Right ventricle myocardium superior (tissue), 1 donor: Measurements from ENCODE around the gene SLC17A7. TPM values are rescaled to one million over a fixed set of nuclear protein-coding genes. Genes with fewer than 3 reads are reported as not detected.
"Not testable (repeated sequence)": the region's sequence is repeated elsewhere in the genome, so short reads cannot be mapped to it uniquely, and the experiment has no call there.

Experiments
- ATAC-seq: fragments of 200-7000 bp; cut with Tn5 transposase; one replicate; pipeline ENCODE4 v1.9.1; 2020; ENCODE audit warnings: mild to moderate bottlenecking; ENCODE audit not compliant: poor library complexity
- DNase-seq: peaks from one replicate; pipeline ENCODE4 v3.0.0-alpha.2; 2020
- intact Hi-C: fragments of 100-400 bp; cut with DNase I; formaldehyde crosslinking; loops from one replicate; pipeline ENCODE4 v1.11.2; 2022
- total RNA-seq: library from RNA; stranded (reverse); fragmentation: NEBNext Ultra II Directional; extraction: Animal tissue kit (Norgen Biotek cat#: 25700); gene quantifications from one replicate; pipeline ENCODE4 v1.2.1, GENCODE V29; 2021
- donor health status: DM: no; HTN: yes; CAD: no; lungs with severe emphysema.

Gene SLC17A7
- total RNA-seq, 1 donor from 2014 or later = 1.8 TPM

DNA sequence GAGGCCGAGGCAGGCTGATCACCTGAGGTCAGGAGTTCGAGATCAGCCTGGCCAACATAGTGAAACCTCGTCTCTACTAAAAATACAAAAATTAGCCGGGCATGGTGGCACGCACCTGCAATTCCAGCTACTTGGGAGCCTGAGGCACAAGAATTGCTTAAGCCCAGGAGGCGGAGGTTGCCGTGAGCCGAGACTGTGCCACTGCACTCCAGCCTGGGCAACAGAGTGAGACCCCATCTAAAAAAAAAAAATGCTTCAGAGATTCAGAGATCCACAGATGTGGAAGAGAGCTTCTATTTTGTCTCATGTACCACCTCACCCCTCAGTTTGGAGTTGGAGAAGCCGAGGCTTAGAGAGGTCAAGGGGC, 32.2 kb upstream of the SLC17A7 start:
- ATAC-seq, DNase-seq, intact Hi-C loops: not testable (repeated sequence)

DNA sequence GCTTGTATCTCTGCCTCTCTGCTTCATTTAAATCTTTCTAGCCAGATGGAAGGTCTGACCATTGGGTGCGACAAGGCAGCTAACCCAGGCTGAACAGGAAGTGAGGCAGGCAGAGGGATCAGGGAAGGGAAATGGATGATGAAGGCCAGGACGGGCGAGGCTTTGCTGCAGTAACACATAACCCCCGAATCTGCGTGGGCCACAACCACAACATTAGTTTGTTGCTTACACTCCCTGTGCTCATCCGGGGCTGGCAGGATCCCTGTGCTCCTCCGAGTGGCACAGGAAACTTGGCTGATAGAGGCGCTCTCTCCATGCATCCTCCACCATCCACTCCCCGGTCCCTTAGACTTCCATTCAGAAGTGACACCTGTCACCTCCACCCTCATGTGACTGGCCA, 31.6 kb upstream of the SLC17A7 start:
- DNase-seq = no peak
- intact Hi-C loops = no loop called here
- ATAC-seq = no peak

DNA sequence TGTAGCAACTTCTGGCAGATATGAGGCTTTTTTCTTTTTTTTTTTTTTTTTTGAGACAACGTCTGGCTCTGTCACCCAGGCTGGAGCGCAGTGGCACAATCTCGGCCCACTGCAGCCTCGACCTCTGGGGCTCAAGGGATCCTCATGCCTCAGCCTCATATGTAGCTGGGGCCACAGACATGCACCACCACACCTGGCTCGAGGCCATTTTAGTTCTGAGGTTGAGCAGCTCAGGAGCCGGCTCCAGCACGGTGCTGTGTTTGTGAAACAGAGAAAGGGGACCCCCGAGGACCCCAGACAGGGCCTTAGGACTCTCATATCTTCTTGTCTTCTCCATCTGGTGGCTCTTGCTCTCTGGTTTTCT, 29.3 kb upstream of the SLC17A7 start:
- DNase-seq = no peak
- intact Hi-C loops = no loop called here
- no peak for ATAC-seq

- no peak for ATAC-seq
- no peak for DNase-seq
- intact Hi-C loops = no loop called here
Observed at GRCh38 chr19:49469828-49470614, 28.7 kb upstream of the SLC17A7 start.

DNA sequence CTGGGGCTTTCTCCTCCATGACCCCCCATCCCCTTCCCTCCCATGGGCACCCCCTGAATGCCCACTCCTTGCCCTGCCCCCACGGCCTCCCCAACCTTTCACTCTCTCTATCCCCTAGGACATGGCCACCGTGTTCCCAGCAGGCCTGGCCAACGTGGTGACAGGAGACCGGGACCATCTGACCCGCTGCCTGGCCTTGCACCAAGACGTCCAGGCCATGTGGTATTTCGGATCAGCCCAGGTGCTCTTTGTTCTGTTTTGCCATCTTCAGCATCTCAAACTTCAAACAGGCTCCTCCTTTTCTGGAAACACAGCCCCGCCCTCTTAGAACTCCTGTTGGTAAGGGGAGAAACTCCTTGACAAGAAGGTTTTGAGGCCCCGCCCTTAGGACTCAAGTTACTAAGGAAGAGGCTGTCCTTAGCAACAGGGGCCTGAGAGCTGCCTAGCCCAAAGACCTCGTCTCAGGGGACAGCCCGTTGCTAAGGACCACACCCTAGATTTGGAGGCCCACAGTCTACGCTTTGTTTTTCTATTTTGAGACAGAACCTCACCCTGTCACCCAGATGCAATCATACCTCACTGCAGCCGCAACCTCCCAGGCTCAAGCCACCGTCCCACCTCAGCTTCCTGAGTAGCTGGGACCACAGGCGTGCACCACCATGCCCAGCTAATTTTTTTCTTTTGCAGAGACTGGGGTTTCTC, 27.6 kb upstream of the SLC17A7 start:
- intact Hi-C loops = no loop called here
- DNase-seq = peak; percentile 87
- peak; percentile 81 for ATAC-seq

- ATAC-seq (no peak), DNase-seq (no peak)
- intact Hi-C loops = no loop called here
Observed at GRCh38 chr19:49468199-49468598, 26.9 kb upstream of the SLC17A7 start.

GRCh38 chr19:49465371-49465770, 24.0 kb upstream of the SLC17A7 start:
- ATAC-seq (no peak), DNase-seq (no peak)
- intact Hi-C loops = no loop called here

GRCh38 chr19:49463960-49464740, 22.8 kb upstream of the SLC17A7 start:
- intact Hi-C loops = no loop called here
- DNase-seq (no peak), ATAC-seq (no peak)

- intact Hi-C loops = no loop called here
- no peak for ATAC-seq
- no peak for DNase-seq
Observed at GRCh38 chr19:49462492-49462891, 21.2 kb upstream of the SLC17A7 start.

DNA sequence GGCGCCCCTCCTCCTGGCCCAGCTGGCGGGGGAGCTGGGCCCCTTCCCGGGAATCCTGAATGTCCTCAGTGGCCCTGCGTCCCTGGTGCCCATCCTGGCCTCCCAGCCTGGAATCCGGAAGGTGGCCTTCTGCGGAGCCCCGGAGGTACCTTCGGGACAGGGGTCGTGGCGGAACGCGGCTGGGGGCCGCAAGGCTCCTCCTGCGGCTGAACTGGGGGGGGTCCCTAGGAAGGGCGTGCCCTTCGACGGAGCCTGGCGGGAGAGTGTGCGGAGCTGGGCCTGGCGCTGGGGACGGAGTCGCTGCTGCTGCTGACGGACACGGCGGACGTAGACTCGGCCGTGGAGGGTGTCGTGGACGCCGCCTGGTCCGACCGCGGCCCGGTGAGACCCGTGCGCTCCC, 20.3 kb upstream of the SLC17A7 start:
- no peak for DNase-seq
- no peak for ATAC-seq
- intact Hi-C loops = no loop called here

DNA sequence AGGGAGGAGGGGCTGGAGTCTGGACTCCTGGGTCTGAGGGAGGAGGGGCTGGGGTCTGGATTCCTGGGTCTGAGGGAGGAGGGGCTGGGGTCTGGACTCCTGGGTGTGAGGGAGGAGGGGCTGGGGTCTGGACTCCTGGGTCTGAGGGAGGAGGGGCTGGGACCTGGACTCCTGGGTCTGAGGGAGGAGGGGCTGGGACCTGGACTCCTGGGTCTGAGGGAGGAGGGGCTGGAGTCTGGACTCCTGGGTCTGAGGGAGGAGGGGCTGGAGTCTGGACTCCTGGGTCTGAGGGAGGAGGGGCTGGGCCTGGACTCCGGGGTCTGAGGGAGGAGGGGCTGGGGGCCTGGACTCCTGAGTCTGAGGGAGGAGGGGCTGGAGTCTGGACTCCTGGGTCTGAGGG, 19.8 kb upstream of the SLC17A7 start:
- intact Hi-C loops, ATAC-seq, DNase-seq: not testable (repeated sequence)

- ATAC-seq = no peak
- no peak for DNase-seq
- intact Hi-C loops = no loop called here
Observed at GRCh38 chr19:49459388-49459787, 18.1 kb upstream of the SLC17A7 start.

DNA sequence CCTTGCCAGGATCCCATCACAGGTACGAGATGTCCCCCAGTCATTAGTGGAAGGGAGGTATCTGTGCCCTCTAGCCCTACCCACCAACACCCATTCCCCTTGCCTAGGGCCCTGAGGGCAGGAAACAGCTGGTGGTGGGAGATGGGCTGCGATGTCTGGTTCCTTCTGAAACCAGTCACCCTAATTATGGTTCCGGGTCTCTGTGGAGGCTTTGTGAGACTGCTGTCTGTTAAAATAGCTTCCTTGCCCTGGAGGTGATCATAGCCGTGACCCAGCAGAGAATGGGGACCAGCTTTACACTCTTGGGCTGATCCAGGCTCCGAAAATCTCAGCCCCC, 17.2 kb upstream of the SLC17A7 start:
- intact Hi-C loops = no loop called here
- DNase-seq = no peak
- ATAC-seq = no peak

DNA sequence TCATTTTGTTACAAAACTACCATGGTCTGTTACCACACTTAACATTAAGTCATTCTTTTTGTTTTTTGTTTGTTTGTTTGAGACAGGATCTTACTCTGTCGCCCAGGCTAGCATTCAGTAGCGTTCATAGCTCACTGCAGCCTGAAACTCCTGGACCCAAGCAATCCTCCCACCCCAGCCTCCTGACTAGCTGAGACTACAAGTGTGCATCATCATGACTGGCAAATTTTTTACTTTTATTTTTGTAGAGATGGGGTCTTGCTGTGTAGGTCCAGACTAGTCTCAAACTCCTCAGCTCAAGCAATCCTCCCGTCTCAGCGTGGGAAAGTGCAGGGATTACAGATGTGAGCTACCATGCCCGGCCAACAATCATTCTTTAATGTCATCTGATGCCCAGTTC, 15.0 kb upstream of the SLC17A7 start:
- DNase-seq (no peak), ATAC-seq (no peak)
- intact Hi-C loops = no loop called here

- intact Hi-C loops = no loop called here
- DNase-seq (no peak), ATAC-seq (no peak)
Observed at GRCh38 chr19:49455773-49456172, 14.4 kb upstream of the SLC17A7 start.

DNA sequence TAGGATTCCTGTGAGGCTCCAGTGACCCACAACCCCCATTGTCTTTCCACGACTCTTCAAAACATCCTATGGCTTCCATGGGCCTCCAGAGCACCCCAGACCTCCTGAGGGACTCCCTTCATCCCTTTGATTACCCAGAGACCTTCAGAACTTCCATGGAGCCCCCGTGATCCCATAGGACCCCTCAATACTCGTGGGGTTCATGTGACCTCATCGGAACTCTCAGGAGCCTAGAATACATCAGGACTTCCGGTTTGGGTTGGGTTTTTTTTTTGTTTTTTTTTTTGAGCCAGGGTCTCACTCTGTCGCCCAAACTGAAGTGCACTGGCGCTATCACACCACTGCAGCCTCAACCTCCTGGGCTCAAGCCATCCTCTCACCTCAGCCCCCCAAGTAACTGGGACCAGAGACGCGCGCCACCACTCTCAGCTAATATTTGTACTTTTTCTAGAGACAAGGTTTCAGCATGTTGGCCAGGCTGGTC, 12.5 kb upstream of the SLC17A7 start:
- ATAC-seq = no peak
- intact Hi-C loops = no loop called here
- DNase-seq = no peak

DNA sequence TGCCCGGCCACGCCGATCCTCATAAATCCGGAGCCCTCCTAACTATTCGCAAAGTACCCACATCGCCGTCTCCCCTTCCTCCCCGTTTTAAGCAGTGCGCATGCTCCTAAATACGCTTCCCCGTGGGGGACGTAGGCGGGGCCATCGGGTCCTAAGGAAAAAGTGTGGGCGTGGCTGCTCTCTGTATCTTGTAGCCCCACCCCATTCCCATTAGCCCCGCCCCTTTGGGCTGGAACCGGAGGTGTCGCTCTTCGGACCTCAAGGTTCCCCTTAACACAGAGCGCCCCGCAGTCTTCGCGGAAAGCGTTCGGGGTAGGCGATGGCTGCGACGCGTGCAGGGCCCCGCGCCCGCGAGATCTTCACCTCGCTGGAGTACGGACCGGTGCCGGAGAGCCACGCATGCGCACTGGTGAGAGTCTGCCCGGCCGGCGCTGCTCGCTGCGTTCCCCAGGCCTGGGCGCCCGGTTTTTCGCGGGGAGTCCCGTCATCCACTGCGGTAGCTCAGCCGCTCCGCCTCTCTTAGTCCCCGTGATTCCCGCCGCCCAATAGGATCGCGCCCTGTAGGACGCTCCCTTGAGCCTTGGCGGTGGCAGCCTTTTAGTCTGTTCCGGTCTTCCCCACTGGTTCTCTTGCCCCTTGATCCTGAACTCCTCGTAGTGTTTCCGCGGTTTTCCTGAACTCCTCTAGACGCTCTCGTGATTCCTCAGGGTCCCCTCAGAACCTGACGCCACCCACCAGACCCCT, 11.9 kb upstream of the SLC17A7 start, which contains the start of gene ALDH16A1:
ALDH16A1 (plus strand) TSS at position 213 of the 744 bp plus-strand sequence; CDS start at position 320, 107 bp downstream.
- intact Hi-C loops = no loop called here
- DNase-seq (peak; percentile 99), ATAC-seq (peak; percentile 92)

- DNase-seq = peak; percentile 98
- ATAC-seq = peak; percentile 78
- intact Hi-C loops = no loop called here
Observed at GRCh38 chr19:49451430-49452181, 10.3 kb upstream of the SLC17A7 start, which contains the start of gene PIH1D1. Gene PIH1D1, minus strand, starts transcription at chr19:49451814. Its CDS starts 240 bp downstream, at chr19:49451574.
